Ureter (tissue), 1 donor: Measurements from ENCODE around the gene CAST. TPM values are rescaled to one million over a fixed set of nuclear protein-coding genes. Genes with fewer than 3 reads are reported as not detected.
A peak's percentile ranks its signal among the peaks of the same experiment; 100 is the strongest.

Source experiments
- DNase-seq: peaks from one replicate; pipeline ENCODE4 v3.0.0-alpha.2; 2020; ENCODE audit warnings: low spot score
- total RNA-seq: library from RNA; stranded (reverse); gene quantifications from one replicate; pipeline ENCODE4 v1.2.4, GENCODE V29; 2023
- donor health status: DM: yes; HTN: yes; CAD: no.

The CAST gene
- total RNA-seq, 1 donor from 2014 or later, result 473 TPM

DNA sequence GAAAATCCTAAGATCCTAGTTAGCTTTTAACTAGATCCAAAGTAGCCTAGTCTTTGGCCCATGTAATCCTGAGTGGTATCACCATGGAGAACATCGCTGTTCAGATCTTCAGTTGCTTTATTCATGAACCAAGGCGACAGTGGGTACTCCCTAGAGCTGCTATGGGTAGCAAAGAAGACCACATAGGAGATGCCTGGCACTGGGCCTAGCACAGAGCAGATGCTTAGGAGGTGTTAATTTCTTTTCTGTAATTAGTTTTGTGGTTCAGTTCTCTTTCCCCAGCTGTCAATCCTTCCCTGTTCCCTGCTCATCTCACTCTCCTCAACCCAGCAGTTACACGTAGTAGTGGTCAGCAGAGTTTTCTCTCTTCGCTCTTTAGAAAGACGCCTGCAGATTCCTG lies 9.3 kb downstream of the CAST start:
- no peak for DNase-seq

DNA sequence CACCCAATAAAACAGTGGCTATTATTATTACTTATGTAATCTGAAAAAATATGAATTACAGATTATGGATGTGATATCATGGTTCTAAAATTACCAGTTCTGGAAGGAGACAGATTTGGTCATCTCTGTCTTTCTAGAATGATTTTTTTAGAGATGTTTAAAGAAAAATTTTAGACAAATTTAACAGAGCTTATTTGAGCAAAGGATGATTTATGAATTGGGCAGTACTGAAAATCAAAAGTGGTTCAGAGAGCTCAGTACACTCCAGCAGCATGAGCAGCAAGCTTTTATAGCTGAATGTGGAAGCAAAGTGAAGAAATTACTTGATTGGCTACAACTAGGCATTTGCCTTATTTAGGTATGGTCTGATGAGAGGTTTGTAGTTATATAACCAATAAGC lies 11.0 kb downstream of the CAST start:
- no peak for DNase-seq

DNA sequence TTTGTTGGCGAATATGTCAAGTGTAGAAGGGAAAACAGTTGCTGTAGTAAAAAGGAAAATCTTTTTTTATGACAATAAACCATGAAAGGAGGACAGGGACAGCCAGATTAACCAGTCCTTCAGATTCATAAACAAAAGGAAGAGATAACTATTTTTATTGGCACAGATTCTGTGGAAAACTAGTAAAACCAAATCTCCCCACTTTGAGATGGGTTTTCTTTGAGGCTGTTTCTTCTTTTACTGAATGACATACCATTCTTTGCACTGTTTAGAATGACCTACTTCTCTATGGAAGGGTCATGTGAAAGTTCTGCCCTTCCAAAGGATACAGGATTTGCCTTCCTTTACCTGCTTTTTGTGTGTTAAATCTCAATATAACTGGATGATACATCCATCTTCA lies 13.7 kb downstream of the CAST start:
- no peak for DNase-seq

DNA sequence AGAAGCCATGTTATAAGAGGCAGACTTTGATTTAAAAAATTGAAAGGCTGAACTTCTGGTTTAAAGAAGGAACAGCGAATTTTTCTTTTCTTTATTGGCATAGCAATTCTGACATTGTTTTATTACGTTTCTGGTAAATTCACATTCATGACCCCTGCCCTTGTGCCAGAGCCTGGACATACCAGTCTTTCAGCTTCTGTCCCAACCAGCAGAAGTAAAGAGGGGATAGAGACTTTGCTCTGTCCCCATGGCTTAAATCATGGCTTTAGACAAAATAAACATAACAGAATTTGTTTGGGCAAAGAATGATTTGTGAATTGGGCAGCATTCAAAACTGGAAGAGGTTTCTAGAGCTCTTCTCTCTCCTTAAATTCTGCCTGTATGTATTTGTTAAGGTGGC lies 15.3 kb downstream of the CAST start:
- DNase-seq, result no peak

DNA sequence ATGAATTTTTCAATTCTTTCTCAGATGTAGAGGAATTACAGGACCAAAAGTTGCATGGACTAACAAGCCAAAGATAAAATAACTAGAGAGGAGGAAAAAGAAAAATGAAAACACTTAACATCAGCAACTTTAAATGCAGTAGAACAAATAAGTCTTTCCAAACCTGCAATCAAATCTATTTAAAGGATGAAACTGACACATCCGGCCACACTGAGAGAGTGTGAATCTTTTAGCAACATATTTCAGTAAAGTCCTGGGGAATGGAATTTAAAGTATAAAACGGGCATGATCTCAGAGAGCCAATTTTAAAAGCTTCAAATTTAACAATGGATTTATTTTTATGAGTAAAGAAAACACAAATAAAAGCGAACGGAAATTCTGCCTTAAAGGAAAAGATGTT lies 17.1 kb downstream of the CAST start:
- no peak for DNase-seq

DNA sequence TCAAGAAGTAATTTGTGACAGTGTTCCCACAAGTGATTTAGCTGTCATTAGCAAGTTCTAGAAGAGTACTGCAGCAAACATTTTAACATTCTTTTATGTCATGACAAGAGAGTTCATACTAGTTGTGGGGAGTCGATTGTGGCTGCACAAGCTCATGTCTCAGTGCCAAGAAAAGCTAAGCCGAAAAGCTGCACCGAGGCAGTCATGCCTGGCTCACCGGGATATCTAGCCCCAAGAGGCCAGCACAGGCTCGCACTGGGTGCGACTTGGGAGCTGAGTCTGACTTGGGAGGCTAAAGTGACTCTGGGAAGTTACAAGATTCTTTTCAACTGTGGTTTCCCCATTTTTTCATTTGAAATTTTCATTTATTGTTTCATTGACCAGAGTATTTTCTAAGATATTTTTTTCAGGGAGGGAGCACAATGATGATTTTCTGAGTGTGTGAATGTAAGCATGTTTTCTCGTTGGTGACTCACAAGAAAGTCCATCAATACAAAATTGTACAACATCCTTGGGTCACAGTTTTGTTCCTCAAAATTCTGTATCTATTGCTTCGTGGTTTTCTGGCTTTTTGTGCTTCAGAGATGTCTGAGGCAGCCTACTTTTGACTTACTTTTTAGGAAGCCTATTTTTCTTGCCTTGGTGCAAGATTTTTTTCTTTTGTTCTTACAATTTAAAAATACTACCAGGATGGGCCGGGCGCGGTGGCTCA lies 18.7 kb downstream of the CAST start:
- DNase-seq, result no peak

DNA sequence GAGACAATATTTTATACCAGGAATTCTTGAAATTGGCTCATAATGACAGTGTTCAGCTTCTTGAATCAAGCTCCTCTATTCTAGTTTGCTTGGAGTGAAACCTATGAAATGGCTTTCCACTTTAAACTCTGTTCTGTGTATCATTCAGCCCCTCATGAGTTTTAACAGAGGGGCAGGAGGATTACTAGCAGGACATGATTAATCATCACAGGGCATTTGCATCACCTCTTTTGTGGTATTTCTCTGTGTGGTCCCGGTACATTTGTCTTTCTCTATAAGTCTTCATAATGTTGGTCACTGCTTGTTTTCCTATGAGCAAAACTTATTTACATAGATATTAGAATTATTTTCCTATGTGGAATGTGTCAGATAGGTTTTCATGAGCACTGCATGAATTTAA lies 21.2 kb downstream of the CAST start:
- DNase-seq, result no peak

DNA sequence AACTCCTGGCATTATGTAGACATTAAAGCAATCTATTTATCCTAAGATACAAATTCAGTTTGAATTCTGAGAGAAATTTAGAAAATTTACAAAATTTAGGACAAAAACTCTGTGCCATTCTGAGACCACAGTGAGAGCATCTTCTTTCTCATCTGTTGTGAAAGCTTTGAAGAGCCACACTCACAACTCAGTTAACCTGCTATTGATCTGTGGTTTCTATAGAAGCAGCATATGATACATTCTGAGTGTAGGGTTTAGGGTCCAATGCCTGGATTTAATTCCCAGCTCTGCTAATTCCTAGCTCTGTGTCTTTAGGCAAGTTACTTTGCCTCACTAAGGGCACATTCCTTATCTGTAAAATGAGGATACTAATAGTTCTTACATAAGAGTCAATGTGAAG lies 21.6 kb downstream of the CAST start:
- no peak for DNase-seq

DNA sequence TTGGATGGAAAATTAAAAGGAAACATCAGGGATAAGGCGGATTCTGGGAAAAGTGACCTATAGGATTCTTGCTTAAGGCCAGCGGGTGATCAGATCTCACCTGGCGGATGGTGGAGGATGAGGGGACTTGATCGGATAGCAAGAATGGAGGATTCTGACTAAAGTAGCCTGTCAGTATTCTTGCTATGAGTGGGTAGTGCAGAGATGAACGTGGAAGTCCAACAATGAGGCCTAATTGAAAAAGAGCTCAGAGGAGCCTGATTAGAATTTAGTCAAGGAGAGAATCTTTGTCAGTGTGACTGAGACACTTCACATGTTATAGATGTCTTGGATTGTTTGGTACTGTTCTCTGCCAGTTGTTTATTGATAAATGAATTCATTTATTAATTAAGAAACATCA lies 24.9 kb downstream of the CAST start:
- DNase-seq, result no peak

DNA sequence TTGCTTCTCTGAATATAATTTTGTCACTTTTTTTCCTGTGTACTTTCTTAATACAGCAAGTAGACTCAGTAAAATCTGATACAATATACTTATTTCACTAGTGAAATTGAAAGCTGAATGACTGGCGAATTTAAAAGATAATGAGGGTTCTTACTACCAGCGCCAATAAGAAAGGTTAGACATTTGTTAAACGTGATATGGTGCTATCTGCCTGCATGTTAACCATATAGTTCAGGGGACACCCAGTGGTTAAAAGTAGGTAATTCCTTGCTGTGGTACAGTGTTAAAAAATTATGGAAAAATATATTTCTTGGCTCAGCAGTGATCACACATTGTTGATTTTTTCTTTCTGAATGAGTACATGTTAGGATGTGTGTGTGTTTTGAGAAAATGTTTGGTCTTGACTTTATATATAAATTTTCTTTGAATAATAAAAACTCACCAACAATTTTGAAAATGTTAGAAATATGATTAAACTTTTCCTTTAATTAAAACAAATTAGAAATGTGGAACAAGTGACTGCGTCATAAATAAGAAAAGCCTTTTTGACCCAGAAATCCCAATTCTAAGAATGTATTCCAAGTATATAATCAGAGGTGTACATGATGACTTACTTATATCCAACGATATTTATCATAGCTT lies 25.8 kb downstream of the CAST start:
- DNase-seq, result no peak

DNA sequence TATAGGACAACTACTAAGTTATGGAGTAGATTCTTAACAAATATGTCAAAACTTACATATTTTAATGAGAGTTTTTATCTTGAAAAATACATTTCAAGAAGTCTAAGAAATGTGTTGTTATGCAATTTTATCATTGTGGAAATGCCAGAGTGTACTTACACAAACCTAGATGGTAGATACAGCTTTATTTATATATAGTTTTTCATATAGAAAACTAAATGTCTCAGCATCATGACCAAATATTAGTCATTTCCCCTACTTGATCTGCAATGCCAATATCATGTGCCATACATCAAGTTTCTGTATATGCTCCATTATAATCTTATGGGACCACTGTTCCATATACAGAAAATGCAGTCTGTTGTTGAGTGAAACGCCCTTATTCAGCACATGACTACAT lies 28.7 kb downstream of the CAST start:
- DNase-seq, result no peak

DNA sequence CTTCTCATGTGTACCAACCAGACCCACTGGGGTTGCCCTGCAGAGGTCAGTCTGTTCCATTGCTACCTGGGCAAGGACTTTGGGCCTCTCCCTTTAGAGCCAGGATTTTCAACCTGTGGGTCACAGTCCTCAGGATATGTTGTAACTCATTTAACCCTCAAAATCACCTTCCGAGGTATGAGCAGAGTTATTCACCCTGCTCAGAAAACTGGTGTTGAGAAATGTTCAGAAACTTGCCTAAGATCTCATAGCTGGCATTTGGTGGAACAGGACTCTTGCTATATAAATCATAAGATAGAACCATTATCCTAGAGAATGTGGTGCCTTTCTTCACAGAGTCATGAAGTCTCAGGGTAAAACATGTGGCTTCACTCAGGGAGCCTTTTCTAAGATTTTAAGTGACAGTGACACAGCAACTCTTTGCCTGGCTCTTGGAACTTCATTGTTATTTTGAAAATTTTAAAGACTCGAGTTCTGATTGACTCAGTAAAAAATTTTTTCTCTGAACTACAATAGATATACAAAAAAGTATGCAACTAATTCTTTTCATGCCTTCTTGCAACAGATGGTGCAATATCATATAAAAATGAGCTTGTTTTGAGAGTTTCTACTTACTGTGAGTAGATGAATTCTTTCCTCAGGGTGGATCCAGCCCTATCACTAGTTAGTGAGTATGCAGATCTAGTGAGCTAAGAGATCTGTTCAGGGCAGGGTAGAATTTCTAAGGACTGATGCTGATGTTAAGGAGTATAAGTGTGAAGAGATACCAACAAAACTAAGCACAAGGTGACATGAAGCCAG lies 29.5 kb downstream of the CAST start:
- DNase-seq, result no peak

DNA sequence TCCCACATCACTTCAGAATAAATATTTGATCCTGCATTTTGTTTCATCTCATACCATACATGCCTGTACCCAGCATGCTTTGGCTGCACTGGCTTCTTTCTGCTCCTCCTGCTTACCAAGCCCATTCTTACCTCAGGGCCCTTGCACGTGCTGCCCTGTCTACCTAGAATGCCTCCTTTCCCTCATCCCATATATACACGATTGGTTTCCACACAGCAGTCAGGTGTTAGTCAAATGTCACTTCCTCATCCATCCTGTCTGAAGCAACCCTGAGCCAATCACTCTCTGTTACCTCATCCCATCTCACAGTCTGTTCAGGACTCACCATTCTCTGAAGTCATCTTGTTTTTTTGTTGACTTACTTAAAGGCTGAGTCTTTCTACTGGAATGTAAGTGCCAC lies 30.3 kb downstream of the CAST start:
- DNase-seq, result no peak

DNA sequence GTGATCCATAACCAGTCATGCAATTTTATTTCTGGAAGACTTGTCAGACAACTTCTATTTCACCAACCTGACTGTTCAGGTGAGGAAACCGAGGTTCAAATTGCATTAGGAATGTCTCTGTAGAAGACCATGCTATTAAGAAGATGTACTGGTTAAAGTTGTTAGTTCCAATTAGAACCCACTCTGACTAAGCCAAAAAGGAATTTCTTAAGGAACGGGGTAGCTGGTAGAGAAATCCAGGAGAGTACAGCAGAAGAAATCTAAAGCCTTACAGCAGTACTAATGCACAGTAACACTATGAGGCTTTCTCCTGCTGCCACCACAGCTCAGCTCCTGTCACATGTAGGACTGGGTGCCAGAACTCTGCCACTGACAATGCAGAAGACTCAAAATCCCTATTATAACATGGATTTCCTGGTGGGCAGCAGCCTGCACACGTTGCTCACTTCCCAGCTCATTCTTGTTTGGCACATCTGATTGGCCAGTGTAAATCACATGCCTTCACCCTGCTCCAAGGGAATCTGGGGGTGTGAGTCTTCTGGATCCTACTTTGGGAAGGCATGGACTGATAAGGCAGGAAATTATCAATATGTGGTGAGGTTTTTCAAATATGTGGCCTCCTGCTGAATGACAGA lies 37.1 kb downstream of the CAST start:
- DNase-seq, result no peak

DNA sequence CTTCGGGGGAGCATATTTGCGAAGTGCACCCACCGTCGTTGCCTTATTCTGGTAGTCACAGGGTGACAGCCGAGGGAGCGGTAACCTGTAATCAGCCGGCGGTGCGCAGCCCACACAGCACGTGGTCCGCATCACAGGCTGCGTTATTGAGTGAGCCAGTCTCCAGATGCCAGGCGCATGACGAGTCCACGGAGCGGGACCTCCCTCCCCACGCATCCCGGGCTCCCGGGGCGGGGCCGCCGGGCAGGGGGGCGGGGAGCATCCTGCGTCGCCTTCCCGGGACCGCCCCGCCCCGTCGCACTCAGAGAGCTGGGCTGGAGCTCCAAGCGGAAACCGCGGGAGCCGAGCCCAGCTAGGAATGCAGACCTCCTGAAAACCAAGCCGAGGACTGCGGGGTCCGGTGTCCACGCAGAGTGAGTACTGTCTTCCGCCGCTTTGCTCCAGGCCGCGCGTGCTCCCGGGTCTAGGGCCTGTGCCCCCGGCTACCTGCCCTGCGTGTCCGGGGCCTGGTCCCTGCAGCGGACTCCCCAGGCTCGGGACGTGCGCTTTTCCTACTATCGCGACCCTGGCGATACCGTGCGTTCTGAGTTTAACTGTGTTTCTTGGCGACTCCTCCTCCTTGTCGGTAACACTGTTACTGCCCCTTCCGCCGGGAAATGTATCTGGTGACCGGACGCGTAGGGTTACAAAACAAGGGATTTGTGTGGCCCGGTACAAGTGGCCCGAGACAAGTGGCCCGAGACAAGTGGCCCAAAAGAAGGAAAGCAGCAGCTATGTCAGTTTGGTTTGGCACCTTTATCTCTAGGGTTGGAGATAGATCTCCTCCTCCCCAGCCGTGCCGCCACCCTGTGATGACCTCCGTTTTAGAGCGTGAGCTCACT lies 40.6 kb downstream of the CAST start:
- peak; percentile 92 for DNase-seq

DNA sequence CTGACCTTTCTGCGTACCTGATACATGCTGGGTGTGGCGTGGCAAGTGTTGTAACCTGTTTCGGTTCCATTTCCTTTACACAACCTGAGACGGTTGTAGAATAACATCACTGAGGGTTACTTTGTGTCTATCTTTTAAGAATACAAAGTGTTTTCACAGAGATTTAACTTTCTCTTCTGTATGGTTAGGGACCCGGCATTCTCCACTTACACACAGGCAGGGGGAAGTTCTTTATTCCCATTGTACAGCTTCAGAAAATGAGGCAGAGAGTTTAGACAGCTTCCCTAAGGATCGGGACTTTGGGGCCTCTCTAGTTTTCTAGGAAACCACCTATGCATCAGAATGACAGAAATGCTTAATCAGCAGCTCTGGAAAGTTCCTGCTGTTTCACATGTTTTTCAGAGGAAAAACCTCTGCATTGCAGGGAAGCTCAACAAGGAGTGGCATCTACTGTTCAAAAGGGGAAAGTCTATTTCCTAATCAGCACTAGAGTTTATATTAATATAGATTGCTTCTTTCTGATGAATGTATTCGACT lies 41.3 kb downstream of the CAST start:
- DNase-seq, result no peak

DNA sequence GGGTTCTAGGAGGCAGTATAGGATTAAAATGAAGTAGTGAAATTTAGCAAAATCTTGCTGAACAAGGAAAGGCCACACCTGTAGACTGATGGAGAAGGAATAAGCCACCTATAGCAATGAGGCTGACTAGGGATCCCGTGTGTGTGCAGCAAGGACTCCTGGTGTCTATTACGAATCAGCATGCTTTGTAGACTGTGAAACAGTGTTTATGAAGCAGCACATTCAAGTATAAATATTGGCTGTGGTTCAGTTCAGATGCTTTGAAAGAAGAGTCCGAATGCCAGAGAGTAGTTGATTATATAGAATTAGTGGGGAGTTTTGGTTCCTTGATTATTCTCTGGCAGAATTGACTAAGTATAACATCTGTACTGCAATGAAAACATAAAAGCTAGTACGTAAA lies 41.8 kb downstream of the CAST start:
- DNase-seq, result no peak

DNA sequence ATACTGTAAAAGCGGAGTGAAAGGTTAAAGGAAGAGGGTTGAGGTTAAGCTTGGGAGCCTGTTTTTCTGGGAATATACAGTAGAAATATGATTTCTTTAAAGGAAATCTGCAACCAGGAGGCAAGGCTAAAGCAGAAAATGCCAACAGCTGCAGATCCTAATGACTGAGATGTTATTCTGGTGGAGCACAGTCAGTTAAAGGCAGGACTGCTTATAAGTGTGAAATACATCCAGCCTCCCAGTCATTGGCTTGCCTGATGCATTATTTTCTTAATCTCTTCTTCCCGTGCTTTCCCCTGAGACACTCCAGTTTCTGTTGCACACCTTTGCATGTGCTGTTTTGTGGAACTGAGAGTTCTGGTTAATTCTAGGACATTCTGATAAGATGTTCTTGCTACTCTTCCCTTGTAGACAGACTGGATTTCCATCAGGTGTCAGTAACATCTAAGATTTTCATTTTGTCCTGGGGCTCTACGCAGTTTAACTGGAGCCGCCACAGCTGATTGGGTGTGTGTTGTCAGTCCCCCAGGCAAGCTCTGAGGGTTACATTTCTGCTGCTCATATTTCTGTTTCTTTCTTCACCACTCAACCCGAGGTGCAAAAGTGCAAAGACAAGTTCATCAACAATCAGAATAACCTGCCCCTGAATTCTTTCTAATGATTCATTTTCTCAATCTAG lies 44.4 kb downstream of the CAST start:
- DNase-seq, result no peak

DNA sequence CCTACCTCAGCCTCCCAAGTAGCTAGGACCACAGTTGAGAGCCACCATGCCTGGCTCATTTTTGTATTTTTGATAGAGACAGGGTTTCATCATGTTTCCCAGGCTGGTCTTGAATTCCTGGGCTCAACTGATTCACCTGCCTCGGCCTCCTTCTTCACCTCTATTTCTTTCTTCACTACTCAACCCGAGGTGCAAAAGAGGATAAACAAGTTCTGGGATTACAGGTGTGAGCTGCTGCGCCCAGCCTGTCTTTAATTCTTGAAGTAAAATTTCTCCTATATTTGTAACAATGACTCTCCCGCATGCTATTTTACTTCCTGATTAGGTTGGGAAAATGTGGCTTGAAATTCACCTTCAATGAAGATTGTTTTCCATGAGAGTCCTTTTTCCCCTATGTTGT lies 46.4 kb downstream of the CAST start:
- DNase-seq, result no peak

DNA sequence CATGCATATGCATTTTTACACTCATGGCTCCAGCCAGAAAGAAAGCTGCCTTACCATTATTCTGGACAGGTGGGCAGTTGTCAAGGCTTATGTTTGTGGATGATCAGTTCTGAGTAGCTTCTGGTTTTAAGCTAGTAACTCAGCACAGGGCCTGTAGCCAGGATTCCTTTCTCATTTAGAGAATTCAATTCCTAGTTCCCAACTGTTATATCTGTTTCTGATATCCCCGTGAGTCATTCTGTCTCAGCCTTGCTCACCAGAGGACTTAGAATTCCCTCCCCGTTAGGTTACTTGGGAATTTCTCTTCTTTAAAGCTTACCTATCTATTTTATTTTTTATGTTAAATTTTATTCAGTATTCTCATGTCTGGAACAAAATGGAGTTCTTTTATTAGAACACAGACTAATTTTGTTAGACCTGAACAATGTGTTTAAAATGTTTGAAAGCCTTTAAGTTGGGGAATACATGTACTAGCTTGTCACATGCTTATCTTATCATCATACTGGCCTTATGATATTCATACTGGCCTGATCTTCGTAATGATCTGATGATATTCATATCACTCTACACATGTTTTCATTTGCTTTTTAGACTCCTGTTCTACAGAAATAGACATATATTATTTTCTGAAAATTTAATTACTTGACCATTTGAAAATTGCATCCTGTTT lies 47.1 kb downstream of the CAST start:
- DNase-seq, result no peak
